K562 (cell line): ENCODE data around the gene SIRPB1. TPM values are rescaled to one million over a fixed set of nuclear protein-coding genes. Genes with fewer than 3 reads are reported as not detected.

Source experiments
- ATAC-seq: fragments of 200-7000 bp; cut with Tn5 transposase; 3 replicates; pipeline ENCODE4 v1.9.1; 2020; ENCODE audit warnings: moderate library complexity
- Bru-seq: library from RNA; stranded (reverse); fragments of 400-500 nt; gene quantifications from one replicate; lab custom pipeline; 2021; lab: Mats Ljungman, UMichigan
- BruChase-seq, 2 experiments: library from RNA; stranded (reverse); fragments of 400-500 nt; gene quantifications; one replicate each; lab custom pipeline; 2021; lab: Mats Ljungman, UMichigan
- BruUV-seq: library from RNA; stranded (reverse); fragments of 400-500 nt; replicated peaks from 2 replicates; lab custom pipeline; 2021; lab: Mats Ljungman, UMichigan
- CTCF ChIA-PET: fragments of 300-600 bp; formaldehyde crosslinking; extraction: SDS; loops from one replicate; lab custom pipeline; 2021; ENCODE audit warnings: low intra/inter-chr PET ratio; lab: Yijun Ruan, JAX
- POLR2A ChIA-PET: fragments of 300-600, 350-650 bp; sonication (Branson Sonifier 250); formaldehyde crosslinking; extraction: SDS; loops from one replicate; lab custom pipeline; 2021; ENCODE audit warnings: antibody characterized with exemption, inconsistent platforms; lab: Yijun Ruan, JAX
- DNase-seq, 4 experiments: peaks; one replicate each; pipeline versions ENCODE4 v3.0.0 to v3.0.0-alpha.2; 2011 to 2018; ENCODE audit warnings: low spot score in 3 of 4, mixed read lengths in 3 of 4; ENCODE audit errors: extremely low read depth in 1 of 4
- FAIRE-seq: peaks from 2 replicates; lab custom pipeline; 2011; peaks lifted over from hg19 to GRCh38; lab: Jason Lieb, UNC
- H2AFZ ChIP-seq: 2 replicates; pipeline ENCODE4 v1.6.0; 2011; ENCODE audit warnings: low read depth, low read length, control low read depth, inconsistent platforms
- H3K27ac ChIP-seq: fragments of 200-600 bp; 3 replicates; pipeline ENCODE4 v1.8.0; 2011; ENCODE audit warnings: low read depth, mild to moderate bottlenecking, control low read depth, inconsistent platforms, low read length, moderate library complexity, mixed read lengths; ENCODE audit errors: extremely low read depth
- H3K27me3 ChIP-seq, 2 experiments: fragments of 300-600 bp in 1 of 2; 2 replicates in 1 of 2; 3 replicates in 1 of 2; pipeline versions ENCODE4 v1.6.0 to v1.8.0; 2011; ENCODE audit warnings: inconsistent platforms in 2 of 2, low read length in 2 of 2, mild to moderate bottlenecking in 1 of 2, mixed read lengths in 1 of 2, moderate library complexity in 1 of 2; ENCODE audit not compliant: control insufficient read depth in 2 of 2, insufficient read depth in 2 of 2
- H3K36me3 ChIP-seq: fragments of 300-600 bp; 3 replicates; pipeline ENCODE4 v1.8.0; 2011; ENCODE audit warnings: mild to moderate bottlenecking, low read length, inconsistent platforms; ENCODE audit not compliant: control insufficient read depth, insufficient read depth
- H3K4me1 ChIP-seq, 2 experiments: fragments of 200-600 bp in 1 of 2; replicated peaks in 1 of 2; 2 replicates in 1 of 2; 3 replicates in 1 of 2; pipeline versions ENCODE4 v1.5.1 to v1.8.0; 2011; ENCODE audit warnings: inconsistent platforms in 2 of 2, low read length in 2 of 2, mild to moderate bottlenecking in 1 of 2, mixed read lengths in 1 of 2, moderate library complexity in 1 of 2; ENCODE audit not compliant: control insufficient read depth in 2 of 2, insufficient read depth in 2 of 2
- H3K4me2 ChIP-seq: 2 replicates; pipeline ENCODE4 v1.6.1; 2011; ENCODE audit warnings: low read length, control low read depth, inconsistent platforms, mixed read lengths; ENCODE audit not compliant: insufficient read depth
- H3K4me3 ChIP-seq: fragments of 200-600 bp; sonication (generic), shearing (Covaris generic); 2 replicates; pipeline ENCODE4 v1.5.1; 2016; ENCODE audit warnings: control low read depth, inconsistent platforms
- H3K79me2 ChIP-seq: fragments of 200-600 bp; 3 replicates; pipeline ENCODE4 v1.8.0; 2011; ENCODE audit warnings: low read length, inconsistent platforms; ENCODE audit not compliant: control insufficient read depth, insufficient read depth
- H3K9ac ChIP-seq, 2 experiments: 2 replicates each; pipeline versions ENCODE4 v1.6.0 to v1.6.1; 2011; ENCODE audit warnings: low read depth in 2 of 2, low read length in 2 of 2, control low read depth in 1 of 2, inconsistent platforms in 1 of 2, mild to moderate bottlenecking in 1 of 2, mixed read lengths in 1 of 2; ENCODE audit not compliant: insufficient read depth in 1 of 2
- H3K9me1 ChIP-seq: one replicate; pipeline ENCODE4 v1.6.0; 2011; ENCODE audit warnings: inconsistent platforms, mild to moderate bottlenecking, low read length, moderate library complexity; ENCODE audit not compliant: control insufficient read depth, insufficient read depth
- H3K9me3 ChIP-seq: replicated peaks from 2 replicates; pipeline ENCODE4 v1.5.1; 2011; ENCODE audit warnings: low read depth, low read length, inconsistent platforms; ENCODE audit not compliant: control insufficient read depth, insufficient read depth
- H4K20me1 ChIP-seq: replicated peaks from 2 replicates; pipeline ENCODE4 v1.6.1; 2011; ENCODE audit warnings: low read length, inconsistent platforms, mixed read lengths; ENCODE audit not compliant: control insufficient read depth, insufficient read depth
- FUS ChIP-seq: fragments of 200-400 bp; formaldehyde crosslinking; optimal IDR thresholded peaks from 2 replicates; pipeline ENCODE3; 2017; ENCODE audit warnings: low read depth, low read length
- GTF2E2 ChIP-seq: fragments of 200-800 bp; sonication (Bioruptor generic); IDR thresholded peaks from 2 replicates; pipeline ENCODE4 v1.6.1; 2016; ENCODE audit warnings: missing genetic modification characterization, missing compliant biosample characterization
- PRMT5 ChIP-seq: sonication (generic); formaldehyde crosslinking; IDR thresholded peaks from 2 replicates; pipeline ENCODE4 v1.5.0; 2020; ENCODE audit warnings: missing genetic modification reagents
- TARDBP ChIP-seq: fragments of 450-650 bp; IDR thresholded peaks from 2 replicates; pipeline ENCODE4 v1.6.1; 2016
- ZBED1 ChIP-seq: IDR thresholded peaks from 2 replicates; pipeline ENCODE4 v1.6.1; 2014
- ZNF644 ChIP-seq: fragments of 200-800 bp; sonication (Bioruptor generic); IDR thresholded peaks from 2 replicates; pipeline ENCODE4 v1.6.1; 2016; ENCODE audit warnings: low read depth, missing genetic modification characterization, missing compliant biosample characterization
- WGBS: fragments of 100-300 bp; shearing (Covaris generic); methylation state at CpG from one replicate; pipeline ENCODE4 v1.1.6; 2016; ENCODE audit warnings: low coverage, mixed read lengths; ENCODE audit not compliant: insufficient coverage; ENCODE audit errors: missing lambda C conversion rate; 5-methylcytosine and 5-hydroxymethylcytosine counted together
- in situ Hi-C: fragments of 300-500 bp; cut with MboI; formaldehyde crosslinking; loops from 4 replicates; pipeline ENCODE4 v1.15.0; 2018; ENCODE audit warnings: inconsistent platforms, mixed read lengths
- intact Hi-C: fragments of 100-400 bp; cut with micrococcal nuclease; formaldehyde crosslinking; loops from 2 replicates; pipeline ENCODE4 v1.14.2; 2022
- long read RNA-seq, 3 experiments: library from polyadenylated mRNA in 2 of 3; library from RNA in 1 of 3; unstranded in 2 of 3; stranded (forward) in 1 of 3; transcript quantifications; one replicate each; pipeline ENCODE4 v2.0.0, GENCODE V29; 2019 to 2022
- polyA minus RNA-seq, 3 experiments: library from RNA; depleted of rRNA, polyadenylated mRNA; stranded (reverse); fragments of >200 nt; gene quantifications; 2 replicates each; pipeline ENCODE4 v1.2.3, GENCODE V29; 2011
- polyA plus RNA-seq, 8 experiments: library from polyadenylated mRNA; depleted of rRNA in 4 of 8; stranded (reverse) in 5 of 8; unstranded in 3 of 8; fragments of >200 nt; fragmentation: Nextera tagmentation in 2 of 8; fragmentation: Illumina TruSeq in 1 of 8; extraction: Ambion mirVana in 2 of 8; extraction: Trizol in 1 of 8; gene quantifications; 2 replicates each; pipeline versions ENCODE4 v1.2.1 to v1.2.3, GENCODE V29; 2011 to 2014; ENCODE audit warnings: inconsistent platforms in 1 of 8, missing spikeins in 1 of 8
- total RNA-seq, 7 experiments: library from RNA; depleted of rRNA in 6 of 7; stranded (reverse); fragments of >200 nt in 6 of 7; fragmentation: Illumina TruSeq in 2 of 7; extraction: Trizol in 2 of 7; gene quantifications; 2 replicates each; pipeline versions ENCODE4 v1.2.1 to v1.2.3, GENCODE V29; 2011 to 2021; ENCODE audit warnings: low replicate concordance in 1 of 7
- TF ChIP-seq, protein P1 (sequence below), 3 experiments: IDR thresholded peaks in 2 of 3; conservative IDR thresholded peaks in 1 of 3; 2 replicates each; pipeline ENCODE4 v1.5.1; 2011 to 2012; ENCODE audit warnings: low read length in 3 of 3, mild to moderate bottlenecking in 3 of 3, control low read depth in 2 of 3, improper control_type of control experiment in 1 of 3, inconsistent platforms in 1 of 3, low read depth in 1 of 3, mixed read lengths in 1 of 3, moderate library complexity in 1 of 3; ENCODE audit not compliant: insufficient read depth in 2 of 3
- TF ChIP-seq, protein P2 (sequence below): conservative IDR thresholded peaks from 2 replicates; pipeline ENCODE4 v1.6.1; 2011; ENCODE audit warnings: low read depth, mild to moderate bottlenecking, low read length; ENCODE audit not compliant: control insufficient read depth

Gene SIRPB1
- not detected in 2 replicates for total RNA-seq (2011; cell fraction: chromatin; rRNA removed; ENCODE audit: low replicate concordance)
- not detected in 2 replicates for total RNA-seq (2011; cell fraction: nucleolus; rRNA removed)
- not detected in 2 replicates for total RNA-seq (2011; cell fraction: nucleoplasm; rRNA removed)
- total RNA-seq (2014; rRNA removed) (not detected in 2 replicates), total RNA-seq (2014; rRNA removed; fragmentation: Illumina TruSeq; extraction: Trizol) (not detected in 2 replicates), total RNA-seq (2015; rRNA removed; fragmentation: Illumina TruSeq; extraction: Trizol) (not detected in 2 replicates), total RNA-seq (2021) (not detected in 2 replicates), polyA plus RNA-seq (2011; rRNA removed) (not detected in 2 replicates), polyA plus RNA-seq (2014; fragmentation: Illumina TruSeq; extraction: Trizol) (not detected in 2 replicates), polyA plus RNA-seq (2014; fragmentation: Nextera tagmentation; extraction: Ambion mirVana) (not detected), polyA plus RNA-seq (2014; rRNA removed) (not detected in 2 replicates), polyA minus RNA-seq (2011; rRNA and poly(A)+ RNA removed) (not detected in 2 replicates), Bru-seq, nascent RNA (not detected), BruChase-seq, experiment 1, labeled RNA remaining after a 2-hour chase (not detected), BruChase-seq, experiment 2, labeled RNA remaining after a 6-hour chase (not detected)
- polyA plus RNA-seq (2011; cell fraction: cytosol; rRNA removed): 0.22 TPM in 1 of 2 replicates, not detected in the other
- polyA plus RNA-seq (2011; cell fraction: nucleus; rRNA removed): not detected in 2 replicates
- not detected in 2 replicates for polyA plus RNA-seq (2012)
- not detected in 2 replicates for polyA minus RNA-seq (2011; cell fraction: cytosol; rRNA and poly(A)+ RNA removed)
- not detected in 2 replicates for polyA minus RNA-seq (2011; cell fraction: nucleus; rRNA and poly(A)+ RNA removed)
- long read RNA-seq, experiment 1: 0 reads
- long read RNA-seq, experiment 2: 0 reads
- long read RNA-seq, experiment 3: 0 reads

DNA sequence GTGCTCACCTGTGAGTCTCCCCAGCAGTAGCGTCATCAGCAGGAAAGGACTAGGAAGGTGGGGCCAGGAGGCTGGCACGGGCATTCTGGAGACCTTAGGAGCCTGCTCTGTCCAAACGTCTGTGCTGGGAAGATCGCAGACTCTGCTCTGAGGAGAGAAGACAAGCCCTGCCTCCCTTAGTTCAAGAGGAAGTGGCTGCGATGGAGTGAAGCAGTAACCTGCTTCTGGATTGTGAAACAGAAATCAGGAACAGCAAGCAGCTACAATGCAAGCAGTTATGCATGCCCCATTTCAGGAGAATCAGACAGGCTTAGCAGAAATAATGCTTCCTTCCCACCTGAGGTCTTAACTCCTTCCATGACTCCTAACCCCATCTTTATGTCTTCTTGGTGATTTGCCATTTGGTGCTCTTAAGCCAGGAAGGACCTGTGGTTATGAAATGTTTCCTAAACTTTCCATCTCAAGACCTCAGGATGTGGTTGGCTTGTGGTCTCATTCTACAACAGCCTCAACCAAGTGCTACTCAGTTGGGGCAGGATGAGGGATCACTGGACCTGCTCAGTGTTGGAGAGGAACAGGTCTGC is at the start of gene SIRPB1:
TSS of gene SIRPB1 (minus strand) at position 149 of the 584 bp plus-strand sequence. CDS start at position 84, 65 bp downstream.
- Histone ChIP-seq H3K36me3 (no peaks in the 10 kb centered on the region), H3K9me1 (no peaks in the 10 kb centered on the region), H3K9ac (no peak within 1 kb of the TSS), H3K4me2 (no peak within 1 kb of the TSS), H3K4me3 (no peak within 1 kb of the TSS), H3K27me3 (peaks cover 0 to 4% of the 10 kb centered on the region in 2 experiments; a peak in 1 of 5 replicates), H3K79me2 (no peaks in the 10 kb centered on the region), H3K4me1 (no peaks in the 10 kb centered on the region), H3K9me3 (no peaks in the 10 kb centered on the region)
- in situ Hi-C loops: loop anchor here (5.0 to 10.0 kb wide), 2 partner anchors 58 to 255 kb away; no protein-coding TSS in a partner anchor
- POLR2A ChIA-PET: no interaction called here
- BruUV-seq: no TSS peak
- 0% methylated on average over 5 of the region's 5 CpGs for WGBS
- FAIRE-seq: no peak
- no peak for TF ChIP-seq ZBED1
- no peak for TF ChIP-seq PRMT5 (CRISPR knock-in tag)
- no peak for TF ChIP-seq TARDBP
- no peak for TF ChIP-seq ZNF644
- TF ChIP-seq GTF2E2 (tag): no peak
- TF ChIP-seq, protein P1, sequence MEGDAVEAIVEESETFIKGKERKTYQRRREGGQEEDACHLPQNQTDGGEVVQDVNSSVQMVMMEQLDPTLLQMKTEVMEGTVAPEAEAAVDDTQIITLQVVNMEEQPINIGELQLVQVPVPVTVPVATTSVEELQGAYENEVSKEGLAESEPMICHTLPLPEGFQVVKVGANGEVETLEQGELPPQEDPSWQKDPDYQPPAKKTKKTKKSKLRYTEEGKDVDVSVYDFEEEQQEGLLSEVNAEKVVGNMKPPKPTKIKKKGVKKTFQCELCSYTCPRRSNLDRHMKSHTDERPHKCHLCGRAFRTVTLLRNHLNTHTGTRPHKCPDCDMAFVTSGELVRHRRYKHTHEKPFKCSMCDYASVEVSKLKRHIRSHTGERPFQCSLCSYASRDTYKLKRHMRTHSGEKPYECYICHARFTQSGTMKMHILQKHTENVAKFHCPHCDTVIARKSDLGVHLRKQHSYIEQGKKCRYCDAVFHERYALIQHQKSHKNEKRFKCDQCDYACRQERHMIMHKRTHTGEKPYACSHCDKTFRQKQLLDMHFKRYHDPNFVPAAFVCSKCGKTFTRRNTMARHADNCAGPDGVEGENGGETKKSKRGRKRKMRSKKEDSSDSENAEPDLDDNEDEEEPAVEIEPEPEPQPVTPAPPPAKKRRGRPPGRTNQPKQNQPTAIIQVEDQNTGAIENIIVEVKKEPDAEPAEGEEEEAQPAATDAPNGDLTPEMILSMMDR (IDR thresholded peaks at IDR 0.05 in 2 of 3, conservative IDR thresholded peaks at IDR 0.05 in 1 of 3; ENCODE audit: insufficient read depth in 2 of 3, low read depth in 1 of 3, low read length in 3 of 3): no peak
- TF ChIP-seq FUS: no peak
- TF ChIP-seq, protein P2, sequence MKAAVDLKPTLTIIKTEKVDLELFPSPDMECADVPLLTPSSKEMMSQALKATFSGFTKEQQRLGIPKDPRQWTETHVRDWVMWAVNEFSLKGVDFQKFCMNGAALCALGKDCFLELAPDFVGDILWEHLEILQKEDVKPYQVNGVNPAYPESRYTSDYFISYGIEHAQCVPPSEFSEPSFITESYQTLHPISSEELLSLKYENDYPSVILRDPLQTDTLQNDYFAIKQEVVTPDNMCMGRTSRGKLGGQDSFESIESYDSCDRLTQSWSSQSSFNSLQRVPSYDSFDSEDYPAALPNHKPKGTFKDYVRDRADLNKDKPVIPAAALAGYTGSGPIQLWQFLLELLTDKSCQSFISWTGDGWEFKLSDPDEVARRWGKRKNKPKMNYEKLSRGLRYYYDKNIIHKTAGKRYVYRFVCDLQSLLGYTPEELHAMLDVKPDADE: no peak
- TF ChIP-seq, all 486 proteins: peak for 0
- intact Hi-C loops: no loop called here
- DNase-seq (peak in 2 of 4 experiments; percentile 0), ATAC-seq (no peak)
- no peak within 1 kb of the TSS for H3K27ac ChIP-seq
- H4K20me1 ChIP-seq: no peaks in the 10 kb centered on the region
- no peak within 1 kb of the TSS for H2AFZ ChIP-seq
- CTCF ChIA-PET: no interaction called here
